Retinal pigment epithelial cell (primary cell): ENCODE data around the gene CREB3L4.

Experiments used
- DNase-seq: peaks from one replicate; pipeline ENCODE4 v3.0.0-alpha.2; 2010; ENCODE audit warnings: low read depth
- H3K4me3 ChIP-seq: 2 replicates; pipeline ENCODE4 v1.5.1; 2011; ENCODE audit warnings: mild to moderate bottlenecking, low read length, control low read depth, moderate library complexity
- CTCF ChIP-seq: conservative IDR thresholded peaks from 2 replicates; pipeline ENCODE4 v1.5.1; 2011; ENCODE audit warnings: low read depth, low read length, control low read depth, inconsistent platforms

Gene CREB3L4

GRCh38 chr1:153959454-153959853, 8.2 kb upstream of the CREB3L4 start:
- no peak overlapping the region for H3K4me3 ChIP-seq
- DNase-seq: no peak
- TF ChIP-seq CTCF: no peak

DNA sequence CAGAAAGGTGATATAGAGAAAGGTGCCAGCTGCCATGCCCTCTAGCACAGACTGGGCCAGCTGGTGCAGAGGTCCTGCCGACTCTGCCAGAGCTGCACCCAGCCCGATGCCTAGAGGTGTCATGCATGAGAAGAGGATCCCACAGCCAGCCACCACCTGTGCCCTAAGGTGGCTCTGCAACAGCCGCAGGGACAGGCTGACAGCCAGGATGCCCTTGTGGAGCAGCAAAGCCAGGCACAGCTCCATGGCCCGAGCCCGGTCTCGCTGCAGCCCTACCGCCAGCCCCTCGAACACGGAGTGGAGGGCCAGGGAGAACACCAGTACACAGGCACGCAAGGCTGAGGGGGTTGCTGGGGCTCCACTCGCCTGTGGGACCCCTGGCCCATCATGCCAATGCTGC, 7.5 kb upstream of the CREB3L4 start:
- no peak for DNase-seq
- no peak for TF ChIP-seq CTCF
- no peak overlapping the region for H3K4me3 ChIP-seq

GRCh38 chr1:153961421-153961820, 6.3 kb upstream of the CREB3L4 start:
- TF ChIP-seq CTCF: no peak
- peak overlapping the region; percentile 80 for H3K4me3 ChIP-seq
- no peak for DNase-seq

GRCh38 chr1:153962088-153963029, 5.3 kb upstream of the CREB3L4 start:
- no peak for TF ChIP-seq CTCF
- no peak for DNase-seq
- H3K4me3 ChIP-seq: peak overlapping the region; percentile 80

DNA sequence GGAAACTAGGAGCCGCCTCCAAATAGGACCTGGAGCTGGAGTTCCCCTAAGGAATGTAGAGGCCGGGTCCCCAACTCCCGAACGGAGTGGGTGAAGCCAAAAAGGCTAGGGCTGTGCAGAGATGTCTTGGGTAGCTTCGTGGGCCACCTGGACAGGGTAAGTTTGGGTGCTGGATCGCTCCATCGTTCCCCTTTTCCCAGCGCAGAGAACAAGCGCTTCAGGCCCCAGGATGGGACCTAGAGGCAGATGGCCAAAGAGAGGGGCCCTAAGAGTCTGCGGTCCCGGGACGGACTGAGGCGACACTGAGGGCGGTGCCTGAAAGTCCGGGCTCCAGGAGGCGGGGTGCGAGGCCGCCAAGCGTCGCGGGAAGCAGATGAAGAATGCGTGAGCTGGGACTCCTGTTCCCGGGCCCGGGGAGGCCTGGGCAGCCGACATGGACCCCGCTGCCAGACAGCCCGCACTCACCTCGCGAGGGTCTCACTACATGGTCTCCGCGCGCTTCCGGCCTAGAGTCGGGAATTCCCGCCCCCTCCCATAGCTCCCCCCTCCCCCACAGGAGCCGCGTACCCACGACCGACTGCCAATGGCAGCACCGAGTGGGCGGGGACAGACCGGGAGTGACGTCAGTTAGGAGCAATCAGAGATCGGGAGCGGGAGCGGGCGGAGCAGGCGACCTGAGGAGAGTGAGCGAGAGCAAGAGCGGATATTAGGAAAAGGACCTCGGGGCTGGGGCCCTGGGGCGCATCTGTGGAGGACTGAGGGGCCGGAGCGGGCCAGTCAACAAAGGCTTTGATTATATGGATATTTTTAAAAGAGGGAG, 4.5 kb upstream of the CREB3L4 start, which contains the start of gene SLC39A1:
TSS of gene SLC39A1 (minus strand) at position 508 of the 820 bp plus-strand sequence. CDS start 822 bp downstream, outside the sequence.
- no peak for TF ChIP-seq CTCF
- peak; percentile 86 for DNase-seq
- H3K4me3 ChIP-seq: peak within 1 kb of the TSS; percentile 80

DNA sequence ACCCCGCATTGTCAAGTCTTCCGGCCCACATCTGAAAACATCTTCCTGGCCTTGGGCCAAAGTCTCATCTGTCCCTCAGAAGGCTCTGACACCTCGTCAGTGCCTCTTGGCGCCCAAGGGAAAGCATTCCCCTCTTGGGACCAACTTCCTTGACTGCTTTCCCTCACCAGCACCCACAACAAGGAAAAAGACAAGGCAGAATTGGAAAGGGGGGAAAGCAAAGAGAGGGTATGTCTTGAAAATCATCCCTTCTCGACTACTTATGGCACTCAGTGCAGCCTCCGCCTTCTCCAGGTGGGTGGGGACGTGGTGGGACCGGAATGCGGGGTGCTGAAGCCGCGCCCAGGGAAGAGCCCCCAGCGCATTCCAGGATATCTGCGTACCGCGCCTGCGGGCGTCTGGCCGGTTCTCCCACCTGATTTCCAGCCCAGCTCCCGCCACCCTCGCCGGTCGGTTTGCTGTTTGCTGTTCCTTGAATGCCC, 3.8 kb upstream of the CREB3L4 start:
- DNase-seq: no peak
- TF ChIP-seq CTCF: no peak

More for the DNA sequence above, 3.8 kb upstream of the CREB3L4 start:
- peak overlapping the region; percentile 80 for H3K4me3 ChIP-seq
